Testis (tissue), 3 donors: ENCODE measurements around the gene CAPN6. TPM values are rescaled to one million over a fixed set of nuclear protein-coding genes. Genes with fewer than 3 reads are reported as not detected.

ENCODE experiments used
- DNase-seq: peaks from one replicate; pipeline ENCODE4 v3.0.0-alpha.2; 2019
- H3K27ac ChIP-seq, 2 donors: fragments of 200-600 bp; sonication (generic); one replicate each; pipeline ENCODE4 v1.5.1; 2019
- H3K27me3 ChIP-seq: fragments of 200-600 bp; sonication (generic); one replicate; pipeline ENCODE4 v1.5.1; 2019
- H3K36me3 ChIP-seq: fragments of 200-600 bp; sonication (generic); one replicate; pipeline ENCODE4 v1.5.1; 2017; ENCODE audit warnings: low read depth; ENCODE audit errors: missing control alignments
- H3K4me1 ChIP-seq: fragments of 200-600 bp; sonication (generic); one replicate; pipeline ENCODE4 v1.5.1; 2019
- H3K4me3 ChIP-seq, 2 donors: fragments of 200-600 bp; sonication (generic); one replicate each; pipeline ENCODE4 v1.5.1; 2017 to 2019
- H3K9me3 ChIP-seq: fragments of 200-600 bp; sonication (generic); one replicate; pipeline ENCODE4 v1.5.1; 2017
- CTCF ChIP-seq, 3 experiments: fragments of 450-650 bp in 2 of 3; fragments of 200-600 bp in 1 of 3; sonication (generic) in 1 of 3; IDR thresholded peaks; one replicate each; pipeline ENCODE4 v1.5.1; 2016 to 2019; ENCODE audit warnings: antibody characterized with exemption in 3 of 3, mild to moderate bottlenecking in 2 of 3, moderate library complexity in 1 of 3
- POLR2A ChIP-seq: fragments of 450-650 bp; IDR thresholded peaks from one replicate; pipeline ENCODE4 v1.6.1; 2017; ENCODE audit warnings: antibody characterized with exemption, mild to moderate bottlenecking, moderate library complexity
- WGBS, 2 donors: methylation state at CpG; one replicate each; pipeline ENCODE4 v1.1.5; 2018; 5-methylcytosine and 5-hydroxymethylcytosine counted together
- intact Hi-C: fragments of 100-400 bp; cut with DNase I; formaldehyde crosslinking; loops from one replicate; pipeline ENCODE4 v1.15.1; 2023; ENCODE audit warnings: low total_unique reads
- polyA plus RNA-seq: library from polyadenylated mRNA; stranded (reverse); fragments of 350-450 nt; fragmentation: Illumina TruSeq; extraction: RNeasy Lipid Tissue Mini Kit (QIAGEN cat#74804); gene quantifications from one replicate; pipeline ENCODE4 v1.2.3, GENCODE V29; 2014; ENCODE audit warnings: low read depth, low replicate concordance; ENCODE audit not compliant: insufficient read depth
- total RNA-seq, 2 donors: library from RNA; depleted of rRNA; stranded (reverse); fragments of >200 nt; gene quantifications; one replicate each; pipeline ENCODE4 v1.2.3, GENCODE V29; 2016

The CAPN6 gene
- total and polyA plus RNA-seq, 3 donors from 2014 or later: 1.0 to 13.3 (median 2.8) TPM

GRCh38 chrX:111200327-111200726, 70.0 kb downstream of the CAPN6 start:
- DNase-seq: no peak
- no peak for TF ChIP-seq POLR2A
- TF ChIP-seq CTCF (IDR thresholded peaks at IDR 0.05): no peak
- intact Hi-C loops: no loop called here
- Histone ChIP-seq H3K4me3 (no peak overlapping the region), H3K4me1 (no peaks in the 10 kb centered on the region), H3K9me3 (no peaks in the 10 kb centered on the region), H3K27ac (no peak overlapping the region), H3K36me3 (no peaks in the 10 kb centered on the region), H3K27me3 (no peaks in the 10 kb centered on the region)
- 87 to 90% methylated on average over 3 of the region's 3 CpGs for WGBS, 2 donors

- intact Hi-C loops: no loop called here
- Histone ChIP-seq H3K4me3 (no peak overlapping the region), H3K27me3 (no peaks in the 10 kb centered on the region), H3K27ac (no peak overlapping the region), H3K4me1 (no peaks in the 10 kb centered on the region), H3K9me3 (no peaks in the 10 kb centered on the region), H3K36me3 (no peaks in the 10 kb centered on the region)
- TF ChIP-seq CTCF (IDR thresholded peaks at IDR 0.05) (no peak), POLR2A (no peak)
- DNase-seq: no peak
- 91 to 92% methylated on average over 2 of the region's 2 CpGs for WGBS, 2 donors
Measured at GRCh38 chrX:111199505-111199904, 70.8 kb downstream of the CAPN6 start.

Other genes with a start within 250 kb of the CAPN6 start
- 10 to 100 TPM; 10.7 to 14.1 TPM for gene PAK3, start 174.3 kb downstream of the CAPN6 start, total RNA-seq
- 4.6 TPM for gene PAK3, start 174.3 kb downstream of the CAPN6 start, polyA plus RNA-seq
- gene DCX, start 141.7 kb upstream of the CAPN6 start, total RNA-seq: under 1 TPM; 0.16 to 0.19 TPM
- 0.44 TPM for gene DCX, start 141.7 kb upstream of the CAPN6 start, polyA plus RNA-seq
- under 1 TPM in 1 of 2 donors, not detected in 1; 0.06 TPM for gene SERTM2, start 241.2 kb upstream of the CAPN6 start, total RNA-seq
- 2.3 TPM for gene SERTM2, start 241.2 kb upstream of the CAPN6 start, polyA plus RNA-seq